Prostate gland (tissue), 2 donors: ENCODE data around the gene CCDC127.

Experiments
- CTCF ChIP-seq, 4 experiments: fragments of 200-600 bp in 2 of 4; fragments of 450-650 bp in 2 of 4; sonication (generic) in 2 of 4; IDR thresholded peaks; 1 replicate in 3 of 4; 2 replicates in 1 of 4; pipeline ENCODE4 v1.5.1; 2016 to 2019; ENCODE audit warnings: antibody characterized with exemption in 4 of 4, mild to moderate bottlenecking in 2 of 4, moderate library complexity in 2 of 4
- POLR2AphosphoS5 ChIP-seq: sonication (generic); formaldehyde crosslinking; IDR thresholded peaks from one replicate; pipeline ENCODE4 v1.6.1; 2017; ENCODE audit warnings: antibody characterized with exemption

GRCh38 chr5:264338-264737, 46.4 kb upstream of the CCDC127 start:
- TF ChIP-seq POLR2AphosphoS5 (no peak), CTCF (IDR thresholded peaks at IDR 0.05) (no peak)
